Posterior cingulate gyrus (tissue), 11 donors: ENCODE data around the gene CBLN3.
A peak's percentile ranks its signal among the peaks of the same experiment; 100 is the strongest.

Source experiments
- DNase-seq, 10 donors: peaks; one replicate each; pipeline versions ENCODE4 v3.0.0 to v3.0.0-alpha.2; 2020 to 2021; ENCODE audit warnings: mixed read lengths in 3 of 10
- intact Hi-C: fragments of 100-400 bp; cut with DNase I; formaldehyde crosslinking; loops from one replicate; pipeline ENCODE4 v1.15.1; 2023

The CBLN3 gene

DNA sequence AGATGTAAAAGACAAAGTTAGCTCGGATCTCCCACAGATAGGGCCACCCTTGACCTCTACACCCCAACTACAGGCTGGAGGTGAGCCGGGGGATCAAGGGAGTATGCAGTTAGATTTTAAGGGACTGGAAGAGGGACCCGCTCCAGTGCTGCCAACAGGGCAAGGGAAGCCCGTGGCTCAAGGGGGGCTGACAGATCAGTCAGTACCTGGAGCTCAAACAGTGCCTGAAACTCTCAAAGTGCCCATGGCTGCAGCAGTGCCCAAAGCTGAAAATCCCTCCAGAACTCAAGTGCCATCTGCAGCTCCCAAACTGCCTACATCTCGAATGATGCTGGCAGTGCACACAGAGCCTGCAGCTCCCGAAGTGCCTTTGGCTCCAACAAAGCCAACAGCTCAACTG lies 20.3 kb downstream of the CBLN3 start:
- peak in 1 of 10 donors; percentile 72 for DNase-seq
- intact Hi-C loops, result no loop called here

GRCh38 chr14:24408764-24409163 lies 20.7 kb downstream of the CBLN3 start:
- peak in 1 of 10 donors; percentile 74 for DNase-seq
- intact Hi-C loops, result no loop called here

GRCh38 chr14:24407608-24408325 lies 21.7 kb downstream of the CBLN3 start:
- peak in 1 of 10 donors; percentile 75 for DNase-seq
- intact Hi-C loops, result no loop called here

- no peak for DNase-seq
- intact Hi-C loops, result no loop called here
Measured at GRCh38 chr14:24406416-24406815, 23.1 kb downstream of the CBLN3 start.

DNA sequence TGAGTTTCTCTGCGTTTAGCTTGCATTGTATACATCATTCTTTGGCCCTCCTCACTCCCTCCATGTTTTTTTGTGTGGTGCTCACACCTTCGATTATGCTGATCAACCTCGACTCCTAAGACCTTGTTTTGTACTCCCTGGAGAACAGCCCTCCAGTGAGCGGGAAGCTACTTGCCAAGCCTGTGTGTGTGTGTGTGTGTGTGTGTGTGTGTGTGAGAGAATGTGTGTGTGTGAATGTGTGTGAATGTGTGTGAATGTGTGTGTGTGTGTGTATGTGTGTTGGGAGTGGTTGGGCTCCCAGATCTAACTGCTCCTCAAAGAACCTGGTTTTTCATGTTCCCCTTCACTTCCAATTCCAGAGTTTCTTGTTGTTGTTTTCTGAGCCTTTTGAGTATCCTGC lies 24.7 kb downstream of the CBLN3 start:
- intact Hi-C loops, result no loop called here
- no peak for DNase-seq

DNA sequence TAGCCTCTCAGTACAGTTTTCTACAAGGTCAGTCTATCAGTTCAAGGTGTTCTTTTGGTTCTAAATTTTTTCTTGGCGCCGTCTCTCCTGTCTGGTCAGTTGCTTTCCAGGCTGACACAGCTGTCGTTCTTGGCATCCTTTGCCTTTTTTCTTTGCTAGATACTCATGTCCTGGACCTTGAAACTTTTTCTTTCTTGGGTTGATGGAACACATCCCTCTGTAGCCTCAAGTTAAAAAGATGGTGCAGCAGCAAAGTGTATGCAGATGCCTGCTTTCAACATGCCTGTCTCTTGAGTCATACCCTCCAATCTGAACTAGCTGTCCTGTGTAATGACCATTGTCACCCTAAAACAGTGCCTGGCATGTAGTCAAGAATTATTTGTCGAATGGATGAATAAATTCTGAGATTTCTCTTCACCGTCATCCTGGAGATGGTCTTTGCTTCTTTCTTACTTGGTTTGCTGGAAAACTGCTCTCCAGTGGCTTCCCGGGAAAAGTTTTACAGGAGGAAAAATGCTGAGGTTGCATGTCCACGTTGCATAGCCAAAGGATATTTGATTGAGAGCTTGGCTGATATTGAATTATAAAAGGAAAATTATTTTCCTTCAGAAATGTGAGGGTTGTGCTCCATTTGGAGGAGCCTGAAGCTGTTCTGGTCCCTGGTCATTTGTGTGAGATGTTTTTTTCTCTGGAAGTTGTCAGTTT lies 26.0 kb downstream of the CBLN3 start:
- DNase-seq, result no peak

DNA sequence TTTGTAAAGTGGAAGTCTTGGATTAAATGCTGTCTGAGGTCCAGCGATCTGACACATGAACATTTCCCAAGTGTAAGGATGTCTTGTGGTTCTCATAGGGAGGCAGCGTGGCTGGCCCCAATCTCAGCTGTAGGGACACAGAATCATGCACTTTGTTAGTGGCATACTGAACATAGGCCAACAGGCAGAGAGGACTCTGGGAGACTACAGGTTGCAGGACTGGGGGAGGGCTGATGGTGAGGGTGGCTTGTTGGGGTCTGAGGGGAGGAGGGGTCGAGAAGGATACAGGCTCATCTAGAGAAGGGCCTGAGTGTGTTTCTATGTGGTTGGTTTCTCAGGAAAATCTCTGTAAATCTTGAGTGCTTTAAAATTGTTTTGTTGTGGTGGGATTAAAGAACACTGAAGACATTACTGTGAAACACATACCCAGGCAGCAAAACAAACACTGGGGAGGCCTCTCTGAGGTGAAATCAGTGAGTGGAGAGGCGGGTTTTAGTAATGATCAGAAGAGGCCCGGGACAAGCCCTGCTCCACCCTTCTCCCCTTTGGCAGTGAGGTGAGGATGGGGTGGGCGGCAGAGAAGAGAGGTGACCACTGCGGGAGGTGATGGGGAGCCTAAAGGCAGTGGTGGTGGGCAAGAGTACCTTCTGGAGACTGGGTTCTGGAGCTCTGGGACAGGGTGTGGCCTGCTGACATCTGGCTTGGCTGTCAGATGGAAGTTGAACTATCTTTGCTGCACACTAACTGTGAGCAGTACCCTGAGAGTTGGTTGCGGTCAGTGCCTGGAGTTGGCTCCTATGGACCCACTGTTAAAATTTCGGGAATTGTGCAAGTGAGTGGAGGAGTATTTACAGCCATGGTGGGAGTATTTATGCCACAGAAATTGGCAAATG lies 27.4 kb downstream of the CBLN3 start:
- intact Hi-C loops, result no loop called here
- no peak for DNase-seq

More for the DNA sequence above, 26.0 kb downstream of the CBLN3 start:
- intact Hi-C loops, result no loop called here

GRCh38 chr14:24399999-24400718 lies 29.3 kb downstream of the CBLN3 start:
- DNase-seq, result no peak
- intact Hi-C loops, result no loop called here

- intact Hi-C loops, result no loop called here
Measured at GRCh38 chr14:24399447-24399822, 30.0 kb downstream of the CBLN3 start.

DNA sequence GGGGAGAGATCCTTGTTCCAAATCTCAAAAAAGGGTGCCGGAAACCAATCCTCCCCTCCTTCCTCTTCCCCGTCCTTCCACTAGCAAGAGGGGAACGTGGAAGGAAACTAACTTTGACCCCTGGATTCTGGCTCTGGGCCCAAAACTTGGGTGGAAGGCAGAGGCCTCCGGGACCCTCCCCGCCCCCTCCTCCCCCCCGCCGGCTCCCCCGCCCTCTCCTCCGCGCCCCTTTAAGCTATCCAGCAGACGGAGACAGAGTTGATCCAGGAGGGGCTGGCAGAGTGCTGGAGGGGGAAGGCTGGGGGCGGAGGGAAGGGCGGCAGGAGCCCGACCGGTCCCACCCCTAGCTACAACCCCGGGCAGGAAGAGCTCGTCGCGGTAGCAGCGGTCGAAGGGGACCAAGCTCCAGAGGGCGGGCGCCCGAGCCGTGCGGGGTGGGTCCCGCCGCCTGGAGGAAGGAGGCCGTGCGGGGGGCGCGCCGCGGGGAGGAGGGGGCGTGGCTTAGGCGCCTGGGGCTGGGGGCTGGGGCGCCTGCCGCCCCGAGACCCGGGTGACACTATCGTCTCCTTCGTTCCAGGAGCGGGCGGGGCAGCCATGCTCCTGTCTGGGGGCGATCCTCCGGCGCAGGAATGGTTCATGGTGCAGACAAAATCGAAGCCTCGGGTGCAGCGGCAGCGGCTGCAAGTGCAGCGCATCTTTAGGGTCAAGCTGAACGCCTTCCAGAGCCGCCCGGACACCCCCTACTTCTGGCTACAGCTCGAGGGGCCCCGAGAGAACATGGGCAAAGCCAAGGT lies 30.6 kb downstream of the CBLN3 start, which contains the start of gene NYNRIN:
NYNRIN (plus strand) TSS at position 351 of the 794 bp plus-strand sequence; CDS start at position 595, 244 bp downstream.
- peak in 3 of 10 donors; percentile 27 to 88 (median 31) for DNase-seq
- intact Hi-C loops, result no loop called here

More at GRCh38 chr14:24399447-24399822, 30.0 kb downstream of the CBLN3 start:
- no peak for DNase-seq

DNA sequence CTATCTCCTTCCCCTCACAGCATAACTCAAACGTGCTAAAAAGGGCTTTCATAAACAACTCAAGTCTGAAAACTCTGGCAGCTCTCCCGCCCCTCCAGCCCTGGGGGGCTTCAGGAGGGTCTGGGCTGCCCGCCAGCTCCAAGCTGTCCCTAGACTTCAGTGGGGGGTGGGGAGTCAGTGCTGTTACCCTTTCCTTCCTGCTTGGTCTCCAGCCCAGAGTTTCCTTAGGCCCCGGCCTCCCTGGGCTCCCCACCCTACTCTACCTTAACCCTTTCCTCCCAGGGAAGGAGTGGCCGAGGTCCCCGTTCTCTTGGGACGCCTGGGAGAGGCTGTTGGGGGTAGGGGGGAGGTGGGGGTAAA lies 31.2 kb downstream of the CBLN3 start:
- intact Hi-C loops, result no loop called here
- DNase-seq, result peak in 1 of 10 donors; percentile 57

GRCh38 chr14:24397639-24398292 lies 31.7 kb downstream of the CBLN3 start:
- intact Hi-C loops, result no loop called here
- DNase-seq, result no peak

GRCh38 chr14:24395609-24396582 lies 33.6 kb downstream of the CBLN3 start:
- intact Hi-C loops, result no loop called here

DNA sequence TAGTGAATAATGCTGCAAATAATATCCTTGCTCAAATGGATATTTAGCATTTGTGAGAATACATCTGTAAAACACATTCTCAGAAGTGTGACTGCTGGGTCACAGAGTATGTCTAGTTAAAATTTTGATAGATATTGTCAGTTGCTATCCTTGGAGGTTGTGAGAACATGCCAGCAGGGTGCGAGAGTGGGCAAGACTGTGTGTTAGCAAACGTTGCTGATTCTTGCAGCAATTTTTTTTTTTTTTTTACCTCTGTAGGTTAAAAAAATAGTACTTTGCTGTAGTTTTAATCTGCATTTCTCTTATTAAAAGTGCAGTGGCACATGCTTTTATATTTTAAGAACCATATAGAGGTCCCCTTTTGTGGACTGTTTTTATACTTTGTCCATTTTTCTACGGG lies 35.2 kb downstream of the CBLN3 start:
- intact Hi-C loops, result no loop called here

More at GRCh38 chr14:24395609-24396582, 33.6 kb downstream of the CBLN3 start:
- peak in 1 of 10 donors; percentile 70 for DNase-seq

DNA sequence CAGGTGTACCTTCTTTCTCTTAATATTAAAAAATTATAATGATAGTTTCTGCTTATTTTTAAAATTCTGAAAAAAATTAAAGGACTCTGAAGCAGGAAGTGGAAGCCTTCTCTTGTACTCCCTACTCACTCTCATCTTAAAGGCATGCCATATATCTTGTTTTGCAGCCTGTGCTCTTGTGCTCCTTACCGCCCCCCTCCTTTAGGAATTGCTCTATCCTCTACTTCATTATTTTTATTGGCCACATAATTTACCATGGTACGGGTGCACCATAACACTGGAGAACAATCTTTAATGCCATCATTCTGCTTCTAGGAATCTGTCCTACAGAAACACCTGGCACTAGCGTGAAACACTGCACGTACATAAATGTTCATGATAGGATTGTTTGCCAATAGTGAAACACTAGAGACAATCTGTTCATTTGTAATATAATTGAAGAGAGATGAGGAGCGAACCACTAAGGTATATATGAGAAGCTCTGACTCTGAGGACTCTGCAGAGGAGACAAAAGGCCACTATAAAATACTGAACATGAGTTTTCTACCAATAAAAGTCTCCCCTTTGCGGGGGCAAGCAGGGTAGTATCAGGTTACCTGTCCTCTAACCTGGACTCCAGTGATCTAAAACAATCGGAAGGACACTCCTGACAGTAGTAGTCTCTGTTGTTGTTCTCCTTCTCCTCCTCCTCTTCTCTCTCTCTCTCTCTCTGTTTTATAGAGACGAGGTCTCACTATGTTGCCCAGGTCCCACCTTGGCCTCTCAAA lies 37.0 kb downstream of the CBLN3 start:
- intact Hi-C loops, result no loop called here
- DNase-seq, result no peak

More for the DNA sequence above, 35.2 kb downstream of the CBLN3 start:
- DNase-seq, result no peak

GRCh38 chr14:24390701-24391468 lies 38.6 kb downstream of the CBLN3 start:
- no peak for DNase-seq
- intact Hi-C loops, result no loop called here
